ENCODE results near the gene PHF5A.

DNA sequence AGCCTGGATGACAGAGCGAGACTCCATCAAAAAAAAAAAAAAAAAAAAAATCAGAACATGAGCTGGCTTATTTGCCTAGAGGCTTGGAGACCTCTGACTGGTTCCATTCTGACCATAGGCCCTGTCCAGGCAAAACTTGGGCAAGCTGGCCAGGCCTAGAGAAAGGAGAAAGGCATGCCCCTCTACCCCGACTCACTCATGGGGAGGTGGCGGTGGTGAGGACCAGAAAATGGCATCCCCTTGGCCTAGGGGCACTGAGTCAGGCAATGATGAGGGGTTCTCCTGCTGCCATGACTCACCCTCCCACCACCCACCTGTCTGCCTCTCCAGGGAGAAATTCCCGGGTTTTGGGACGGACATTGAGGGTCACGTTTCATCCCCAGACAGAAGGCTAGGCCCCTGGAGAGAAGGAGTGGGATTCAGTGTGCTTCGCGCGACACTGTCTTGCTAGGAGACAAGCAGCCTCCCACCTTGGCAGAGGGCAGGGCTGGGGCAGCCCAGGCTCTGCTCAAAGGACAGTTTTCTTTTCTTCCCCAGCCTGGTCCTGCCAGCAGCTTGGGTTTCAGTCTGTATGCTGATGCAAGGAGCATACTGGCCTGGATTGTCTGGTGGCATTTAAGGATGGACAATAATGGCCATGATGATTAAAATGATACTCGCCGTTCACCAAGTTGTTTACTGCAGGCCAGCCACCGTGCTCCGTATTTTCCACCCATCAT lies 39.1 kb downstream of the PHF5A start:
- no peak for TF ChIP-seq CTCF (IDR thresholded peaks at IDR 0.05; ENCODE audit: low read depth, low read length, missing input control)
- no peak for TF ChIP-seq RXRA (IDR thresholded peaks at IDR 0.05)
- no peak for TF ChIP-seq REST (IDR thresholded peaks at IDR 0.05)
- TF ChIP-seq YY1 (IDR thresholded peaks at IDR 0.05) = no peak
- TF ChIP-seq, protein P1, sequence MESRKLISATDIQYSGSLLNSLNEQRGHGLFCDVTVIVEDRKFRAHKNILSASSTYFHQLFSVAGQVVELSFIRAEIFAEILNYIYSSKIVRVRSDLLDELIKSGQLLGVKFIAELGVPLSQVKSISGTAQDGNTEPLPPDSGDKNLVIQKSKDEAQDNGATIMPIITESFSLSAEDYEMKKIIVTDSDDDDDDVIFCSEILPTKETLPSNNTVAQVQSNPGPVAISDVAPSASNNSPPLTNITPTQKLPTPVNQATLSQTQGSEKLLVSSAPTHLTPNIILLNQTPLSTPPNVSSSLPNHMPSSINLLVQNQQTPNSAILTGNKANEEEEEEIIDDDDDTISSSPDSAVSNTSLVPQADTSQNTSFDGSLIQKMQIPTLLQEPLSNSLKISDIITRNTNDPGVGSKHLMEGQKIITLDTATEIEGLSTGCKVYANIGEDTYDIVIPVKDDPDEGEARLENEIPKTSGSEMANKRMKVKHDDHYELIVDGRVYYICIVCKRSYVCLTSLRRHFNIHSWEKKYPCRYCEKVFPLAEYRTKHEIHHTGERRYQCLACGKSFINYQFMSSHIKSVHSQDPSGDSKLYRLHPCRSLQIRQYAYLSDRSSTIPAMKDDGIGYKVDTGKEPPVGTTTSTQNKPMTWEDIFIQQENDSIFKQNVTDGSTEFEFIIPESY (IDR thresholded peaks at IDR 0.05) = no peak
- TF ChIP-seq, protein P2, sequence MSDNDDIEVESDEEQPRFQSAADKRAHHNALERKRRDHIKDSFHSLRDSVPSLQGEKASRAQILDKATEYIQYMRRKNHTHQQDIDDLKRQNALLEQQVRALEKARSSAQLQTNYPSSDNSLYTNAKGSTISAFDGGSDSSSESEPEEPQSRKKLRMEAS (IDR thresholded peaks at IDR 0.05) = no peak

All from liver (tissue), 3 donors.